GM13977 (cell line): ENCODE results near the gene CDCA7L.

Source experiments
- DNase-seq: peaks from one replicate; pipeline ENCODE4 v3.0.0; 2012; ENCODE audit warnings: low spot score
- in situ Hi-C: fragments of 300-500 bp; cut with MboI; formaldehyde crosslinking; loops from one replicate; pipeline ENCODE4 v1.12.0; 2022; ENCODE audit warnings: low sequenced_read_pairs, low pct_unique_long_range_greater_than_20kb, mixed read lengths, inconsistent platforms; ENCODE audit not compliant: unreplicated experiment
- TF ChIP-seq, protein P1 (sequence below): IDR thresholded peaks from 2 replicates; pipeline ENCODE4 v1.5.1; 2012; ENCODE audit warnings: mild to moderate bottlenecking, control low read depth; ENCODE audit not compliant: insufficient read depth; ENCODE audit errors: extremely low read depth, missing control alignments

The CDCA7L gene

DNA sequence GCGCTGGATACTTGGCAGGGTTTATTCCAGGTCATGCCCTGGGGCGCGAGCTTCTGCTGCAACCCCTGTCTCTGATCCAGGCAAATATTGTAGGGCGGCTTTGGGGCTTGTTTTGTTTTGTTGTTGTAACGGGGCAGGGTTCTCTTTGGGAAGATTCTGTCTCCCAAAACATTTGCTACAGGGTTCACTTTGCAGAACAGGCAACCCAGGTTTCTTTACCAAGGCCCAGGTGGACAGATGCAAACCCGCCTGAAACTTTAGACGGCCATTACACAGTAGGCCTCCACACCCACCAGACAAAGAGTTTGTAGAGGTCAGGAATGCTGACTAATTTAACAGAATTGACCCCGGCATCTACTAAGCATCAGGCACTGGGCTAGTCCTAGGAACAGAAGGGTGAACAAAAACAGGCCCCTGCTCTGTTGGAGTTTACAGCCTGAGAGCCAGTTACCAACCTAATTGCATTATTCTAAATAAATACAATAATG, 567 bp upstream of the CDCA7L start:
- TF ChIP-seq, protein P1, sequence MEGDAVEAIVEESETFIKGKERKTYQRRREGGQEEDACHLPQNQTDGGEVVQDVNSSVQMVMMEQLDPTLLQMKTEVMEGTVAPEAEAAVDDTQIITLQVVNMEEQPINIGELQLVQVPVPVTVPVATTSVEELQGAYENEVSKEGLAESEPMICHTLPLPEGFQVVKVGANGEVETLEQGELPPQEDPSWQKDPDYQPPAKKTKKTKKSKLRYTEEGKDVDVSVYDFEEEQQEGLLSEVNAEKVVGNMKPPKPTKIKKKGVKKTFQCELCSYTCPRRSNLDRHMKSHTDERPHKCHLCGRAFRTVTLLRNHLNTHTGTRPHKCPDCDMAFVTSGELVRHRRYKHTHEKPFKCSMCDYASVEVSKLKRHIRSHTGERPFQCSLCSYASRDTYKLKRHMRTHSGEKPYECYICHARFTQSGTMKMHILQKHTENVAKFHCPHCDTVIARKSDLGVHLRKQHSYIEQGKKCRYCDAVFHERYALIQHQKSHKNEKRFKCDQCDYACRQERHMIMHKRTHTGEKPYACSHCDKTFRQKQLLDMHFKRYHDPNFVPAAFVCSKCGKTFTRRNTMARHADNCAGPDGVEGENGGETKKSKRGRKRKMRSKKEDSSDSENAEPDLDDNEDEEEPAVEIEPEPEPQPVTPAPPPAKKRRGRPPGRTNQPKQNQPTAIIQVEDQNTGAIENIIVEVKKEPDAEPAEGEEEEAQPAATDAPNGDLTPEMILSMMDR, result no peak
- DNase-seq, result no peak
- in situ Hi-C loops, result no loop called here

DNA sequence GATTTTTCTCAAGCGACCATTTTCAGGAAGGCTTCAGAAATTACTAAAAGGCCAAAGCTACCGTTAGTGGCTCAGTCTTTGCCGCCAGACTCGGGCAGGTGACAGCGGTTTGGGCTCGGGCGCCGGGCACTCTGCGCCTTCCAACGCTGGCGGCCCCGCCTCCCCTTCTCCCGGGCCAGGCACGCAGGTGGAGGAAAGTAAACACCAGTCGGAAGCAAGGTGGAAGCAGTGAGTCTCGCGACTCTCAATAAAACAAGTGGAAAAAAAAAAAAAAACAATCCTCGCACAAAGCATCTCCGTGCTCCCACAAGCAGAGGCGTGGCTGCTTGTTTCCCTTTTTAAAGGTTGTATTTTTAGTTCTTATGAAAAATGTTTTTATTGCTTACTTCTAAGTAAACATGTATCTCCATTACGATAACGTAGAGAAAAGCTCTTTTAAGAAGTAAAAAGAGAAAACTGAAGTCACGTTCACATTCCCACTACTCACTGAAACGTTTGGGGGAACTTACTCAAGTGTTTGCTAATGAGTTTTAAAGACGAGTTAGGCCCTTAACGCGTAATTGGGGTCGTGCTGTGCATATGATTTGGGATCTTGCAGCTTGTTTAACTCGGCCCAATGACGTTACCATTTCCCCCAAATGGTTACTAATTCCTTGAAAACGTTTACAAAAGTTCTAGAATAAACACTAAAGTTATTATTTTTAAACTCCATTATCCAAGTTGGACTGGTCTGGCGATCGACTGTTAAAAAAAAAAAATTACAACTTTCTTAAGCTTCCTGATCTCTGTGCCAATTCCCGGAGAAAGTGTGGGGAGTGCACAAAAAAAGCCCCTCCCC, 864 bp downstream of the CDCA7L start:
- in situ Hi-C loops, result no loop called here
- DNase-seq, result peak; percentile 42
- TF ChIP-seq, protein P1, result no peak

DNA sequence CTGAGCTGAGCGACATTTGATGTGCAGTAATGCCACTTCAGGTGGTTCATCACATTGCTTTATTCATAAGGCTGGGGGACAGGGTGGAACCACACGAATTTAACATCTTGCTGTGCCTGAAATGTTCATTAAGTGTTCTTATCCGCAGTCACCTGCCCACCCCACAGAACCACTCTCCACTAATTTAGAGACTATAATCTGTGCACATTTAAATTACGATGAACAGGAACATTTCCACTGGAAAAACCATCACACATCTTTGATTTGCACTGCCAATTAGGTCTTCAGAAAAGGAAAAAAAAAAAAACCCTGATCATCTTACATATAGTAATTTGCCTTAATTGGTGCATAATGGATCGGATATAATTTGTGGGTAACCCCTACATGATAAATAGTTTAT, 2.3 kb downstream of the CDCA7L start:
- DNase-seq, result no peak
- TF ChIP-seq, protein P1, result no peak
- in situ Hi-C loops, result no loop called here

DNA sequence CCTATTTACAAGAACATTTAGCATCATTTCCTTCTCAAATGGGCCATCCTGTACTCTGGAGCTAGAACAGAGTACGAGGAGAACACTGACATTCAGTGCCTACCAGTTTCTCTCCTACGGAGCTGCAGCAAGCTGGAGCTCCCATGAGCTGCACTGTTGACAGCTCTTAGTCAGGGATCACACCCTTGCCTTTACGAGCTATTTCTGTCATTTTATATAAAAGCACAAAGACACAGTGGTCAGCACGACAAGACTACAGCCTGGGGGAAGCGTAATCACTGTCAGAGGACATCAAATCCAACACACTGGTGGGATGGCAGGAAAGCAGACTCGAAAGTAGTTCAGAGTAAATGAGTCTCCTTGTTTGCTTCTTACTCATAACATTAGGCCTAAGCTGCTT, 2.7 kb downstream of the CDCA7L start:
- TF ChIP-seq, protein P1, result no peak
- DNase-seq, result no peak
- in situ Hi-C loops, result no loop called here

DNA sequence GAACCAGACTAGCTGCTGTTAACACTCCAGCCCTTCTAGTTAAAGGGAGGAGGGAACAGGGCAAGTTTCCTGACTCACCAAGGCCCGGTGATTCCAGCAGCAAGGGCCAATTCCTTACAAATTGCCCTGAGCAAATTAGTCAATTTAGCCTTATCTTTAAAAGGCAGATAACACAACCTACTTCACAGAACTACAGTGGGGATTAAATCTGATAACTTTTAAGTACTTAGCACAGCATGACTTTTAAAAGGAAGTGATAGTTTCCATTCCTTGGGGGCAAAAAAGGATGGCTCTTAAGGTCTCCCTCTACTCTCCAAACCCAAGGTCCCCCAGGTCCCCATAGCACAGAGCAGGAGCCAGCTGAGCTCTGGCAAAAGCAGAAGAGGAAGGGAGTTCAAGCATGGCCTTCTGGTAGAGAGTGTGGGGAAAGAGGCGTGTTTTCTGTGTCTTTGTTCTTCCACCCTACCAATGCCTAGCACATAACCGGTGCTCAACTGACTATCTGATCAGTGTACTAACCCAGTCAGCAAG, 4.0 kb downstream of the CDCA7L start:
- in situ Hi-C loops, result no loop called here
- DNase-seq, result peak; percentile 43
- TF ChIP-seq, protein P1, result no peak

DNA sequence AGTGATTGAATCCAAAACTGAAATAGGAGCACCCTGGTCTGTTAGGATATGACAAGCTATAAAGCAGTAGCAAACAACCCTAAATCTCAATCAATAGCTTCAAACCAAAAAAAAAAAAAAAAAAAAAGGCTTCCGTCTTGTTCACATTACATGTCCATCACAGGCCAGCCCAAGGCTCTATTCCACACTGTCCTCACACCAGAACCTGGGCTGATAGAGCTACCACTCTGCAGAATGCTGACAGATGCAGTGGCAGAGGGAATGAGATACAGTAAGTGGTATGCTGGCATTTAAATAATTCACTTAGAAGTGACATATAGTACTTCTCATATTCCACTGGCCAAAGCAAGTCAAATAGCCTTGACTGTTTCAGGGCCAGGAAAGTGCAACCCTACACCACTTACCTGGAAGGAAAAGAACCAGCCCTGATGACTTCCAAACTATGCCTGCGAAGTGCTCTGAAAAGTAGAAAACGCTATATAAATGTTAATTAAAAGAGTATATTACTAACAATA, 5.8 kb downstream of the CDCA7L start:
- DNase-seq, result peak; percentile 80
- in situ Hi-C loops, result no loop called here
- TF ChIP-seq, protein P1, result no peak
